Caco-2 (cell line): ENCODE measurements around the gene GJB1. TPM values are rescaled to one million over a fixed set of nuclear protein-coding genes. Genes with fewer than 3 reads are reported as not detected.

Experiments used
- BruUV-seq: library from RNA; stranded (reverse); fragments of 400-500 nt; replicated peaks from 2 replicates; lab custom pipeline; 2021; lab: Mats Ljungman, UMichigan
- CTCF ChIA-PET: fragments of 300-600 bp; sonication (Branson Sonifier 250); formaldehyde crosslinking; loops from one replicate; lab custom pipeline; 2022; ENCODE audit warnings: antibody characterized with exemption; lab: Charles Lee
- POLR2A ChIA-PET: fragments of 300-600 bp; sonication (Branson Sonifier 250); formaldehyde crosslinking; loops from one replicate; lab custom pipeline; 2022; ENCODE audit warnings: antibody characterized with exemption; lab: Charles Lee
- DNase-seq, 2 experiments: peaks; one replicate each; pipeline versions ENCODE4 v3.0.0 to v3.0.0-alpha.2; 2020 to 2022
- H3K27me3 ChIP-seq: replicated peaks from 2 replicates; pipeline ENCODE4 v1.6.0; 2011; ENCODE audit warnings: low read length; ENCODE audit not compliant: control insufficient read depth, insufficient read depth
- H3K36me3 ChIP-seq: 2 replicates; pipeline ENCODE4 v1.5.1; 2011; ENCODE audit warnings: low read length; ENCODE audit not compliant: control insufficient read depth, insufficient read depth
- H3K4me1 ChIP-seq: fragments of 250-450 bp; sonication (Bioruptor Pico); 2 replicates; pipeline ENCODE4 v1.5.1; 2020; ENCODE audit warnings: mild to moderate bottlenecking
- H3K4me3 ChIP-seq: 2 replicates; pipeline ENCODE4 v1.5.1; 2011; ENCODE audit warnings: low read depth, mild to moderate bottlenecking, control low read depth, low read length
- H3K9me3 ChIP-seq: fragments of 250-450 bp; sonication (Bioruptor Pico); 2 replicates; pipeline ENCODE4 v1.5.1; 2020; ENCODE audit warnings: mild to moderate bottlenecking, moderate library complexity
- H3K27ac Mint-ChIP-seq: one replicate; pipeline ENCODE4 v1.8.0; 2022; ENCODE audit warnings: mixed read lengths; ENCODE audit not compliant: unreplicated experiment
- H3K27me3 Mint-ChIP-seq: one replicate; pipeline ENCODE4 v1.8.0; 2022; ENCODE audit warnings: mixed read lengths; ENCODE audit not compliant: insufficient read depth, unreplicated experiment
- H3K36me3 Mint-ChIP-seq: one replicate; pipeline ENCODE4 v1.8.0; 2022; ENCODE audit warnings: mild to moderate bottlenecking, mixed read lengths; ENCODE audit not compliant: insufficient read depth, unreplicated experiment
- H3K4me1 Mint-ChIP-seq: one replicate; pipeline ENCODE4 v1.8.0; 2022; ENCODE audit warnings: low read depth, mixed read lengths; ENCODE audit not compliant: unreplicated experiment
- H3K4me3 Mint-ChIP-seq: one replicate; pipeline ENCODE4 v1.8.0; 2022; ENCODE audit warnings: mild to moderate bottlenecking, moderate library complexity, mixed read lengths; ENCODE audit not compliant: unreplicated experiment
- H3K9me3 Mint-ChIP-seq: one replicate; pipeline ENCODE4 v1.8.0; 2022; ENCODE audit warnings: mixed read lengths; ENCODE audit not compliant: unreplicated experiment
- CTCF ChIP-seq, 2 experiments: fragments of 200-600 bp in 1 of 2; IDR thresholded peaks; 1 replicate in 1 of 2; 2 replicates in 1 of 2; pipeline versions ENCODE4 v1.5.1 to v1.8.0; 2011 to 2022; ENCODE audit warnings: antibody characterized with exemption in 1 of 2, control low read depth in 1 of 2, inconsistent platforms in 1 of 2, low read depth in 1 of 2, low read length in 1 of 2, mild to moderate bottlenecking in 1 of 2, moderate library complexity in 1 of 2; ENCODE audit not compliant: insufficient read depth in 1 of 2, severe bottlenecking in 1 of 2, unreplicated experiment in 1 of 2
- intact Hi-C: fragments of 100-400 bp; cut with micrococcal nuclease; formaldehyde crosslinking; loops from one replicate; pipeline ENCODE4 v1.10.0; 2022; ENCODE audit not compliant: unreplicated experiment
- total RNA-seq: library from RNA; stranded (reverse); gene quantifications from 2 replicates; pipeline ENCODE4 v1.2.3, GENCODE V29; 2022

The GJB1 gene
- total RNA-seq, 1 experiment from 2014 or later: 37.6 TPM

- Mint-ChIP-seq H3K36me3 (peaks cover 9% of the 10 kb centered on the region), H3K4me3 (no peak overlapping the region), H3K4me1 (peaks cover 17% of the 10 kb centered on the region), H3K9me3 (no peaks in the 10 kb centered on the region), H3K27ac (no peak overlapping the region), H3K27me3 (no peaks in the 10 kb centered on the region)
- no peak for DNase-seq
- Histone ChIP-seq H3K36me3 (no peaks in the 10 kb centered on the region), H3K27me3 (no peaks in the 10 kb centered on the region), H3K4me3 (no peak overlapping the region), H3K4me1 (no peaks in the 10 kb centered on the region), H3K9me3 (no peaks in the 10 kb centered on the region)
- CTCF ChIA-PET: no interaction called here
- no TSS peak for BruUV-seq
- intact Hi-C loops: no loop called here
- TF ChIP-seq CTCF (IDR thresholded peaks at IDR 0.05; ENCODE audit: insufficient read depth in 1 of 2, low read depth in 1 of 2, low read length in 1 of 2, severe bottlenecking in 1 of 2, unreplicated experiment in 1 of 2): no peak
- POLR2A ChIA-PET: no interaction called here
These were observed 12.5 kb downstream of the GJB1 start for GRCh38 chrX:71235482-71235881.

GRCh38 chrX:71236836-71237235 lies 13.8 kb downstream of the GJB1 start:
- Mint-ChIP-seq H3K4me1 (peaks cover 17% of the 10 kb centered on the region), H3K4me3 (no peak overlapping the region), H3K9me3 (no peaks in the 10 kb centered on the region), H3K27ac (no peak overlapping the region), H3K36me3 (peaks cover 14% of the 10 kb centered on the region), H3K27me3 (no peaks in the 10 kb centered on the region)
- DNase-seq: no peak
- TF ChIP-seq CTCF (IDR thresholded peaks at IDR 0.05; ENCODE audit: insufficient read depth in 1 of 2, low read depth in 1 of 2, low read length in 1 of 2, severe bottlenecking in 1 of 2, unreplicated experiment in 1 of 2): no peak
- no peaks in the 10 kb centered on the region for H3K4me1 ChIP-seq
- no peaks in the 10 kb centered on the region for H3K27me3 ChIP-seq
- no peak overlapping the region for H3K4me3 ChIP-seq
- intact Hi-C loops: no loop called here
- no peaks in the 10 kb centered on the region for H3K36me3 ChIP-seq
- H3K9me3 ChIP-seq: no peaks in the 10 kb centered on the region
- CTCF ChIA-PET: no interaction called here
- POLR2A ChIA-PET: no interaction called here
- BruUV-seq: no TSS peak

- Mint-ChIP-seq H3K4me1 (peaks cover 6% of the 10 kb centered on the region), H3K36me3 (peaks cover 27% of the 10 kb centered on the region)
- BruUV-seq: TSS peak; percentile 75
These were observed 16.8 kb downstream of the GJB1 start for GRCh38 chrX:71239781-71240180.

More at GRCh38 chrX:71239781-71240180, 16.8 kb downstream of the GJB1 start:
- POLR2A ChIA-PET: no interaction called here
- no peaks in the 10 kb centered on the region for H3K9me3 ChIP-seq
- no peaks in the 10 kb centered on the region for H3K27me3 Mint-ChIP-seq
- no peak overlapping the region for H3K27ac Mint-ChIP-seq
- H3K9me3 Mint-ChIP-seq: no peaks in the 10 kb centered on the region
- no peak for TF ChIP-seq CTCF (IDR thresholded peaks at IDR 0.05; ENCODE audit: insufficient read depth in 1 of 2, low read depth in 1 of 2, low read length in 1 of 2, severe bottlenecking in 1 of 2, unreplicated experiment in 1 of 2)
- H3K36me3 ChIP-seq: no peaks in the 10 kb centered on the region; the same call in 1 of the 2 replicates
- intact Hi-C loops: no loop called here
- H3K4me3 Mint-ChIP-seq: no peak overlapping the region
- DNase-seq: no peak
- H3K4me1 ChIP-seq: no peaks in the 10 kb centered on the region
- CTCF ChIA-PET: no interaction called here
- H3K27me3 ChIP-seq: no peaks in the 10 kb centered on the region
- no peak overlapping the region for H3K4me3 ChIP-seq
